ENCODE results near the gene RBM12.

DNA sequence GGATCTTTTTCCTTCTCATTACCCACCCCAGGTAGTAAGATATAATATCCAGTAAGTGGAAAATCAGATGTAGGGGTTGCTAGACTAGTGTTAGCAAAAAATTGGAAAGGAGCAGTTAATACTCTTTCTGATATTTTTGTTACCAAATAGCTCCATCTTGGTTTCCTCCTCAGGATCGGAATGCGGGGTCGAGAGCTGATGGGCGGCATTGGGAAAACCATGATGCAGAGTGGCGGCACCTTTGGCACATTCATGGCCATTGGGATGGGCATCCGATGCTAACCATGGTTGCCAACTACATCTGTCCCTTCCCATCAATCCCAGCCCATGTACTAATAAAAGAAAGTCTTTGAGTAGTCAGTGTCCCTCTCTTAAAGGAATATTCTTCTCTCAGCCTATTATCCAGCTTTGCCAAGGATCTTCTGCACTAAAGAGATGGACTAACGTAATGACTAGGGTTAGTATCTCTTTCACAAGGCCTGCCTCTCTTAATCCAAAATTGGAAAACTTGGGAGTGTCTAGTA, 36.0 kb upstream of the RBM12 start:
- TF ChIP-seq, protein P1, sequence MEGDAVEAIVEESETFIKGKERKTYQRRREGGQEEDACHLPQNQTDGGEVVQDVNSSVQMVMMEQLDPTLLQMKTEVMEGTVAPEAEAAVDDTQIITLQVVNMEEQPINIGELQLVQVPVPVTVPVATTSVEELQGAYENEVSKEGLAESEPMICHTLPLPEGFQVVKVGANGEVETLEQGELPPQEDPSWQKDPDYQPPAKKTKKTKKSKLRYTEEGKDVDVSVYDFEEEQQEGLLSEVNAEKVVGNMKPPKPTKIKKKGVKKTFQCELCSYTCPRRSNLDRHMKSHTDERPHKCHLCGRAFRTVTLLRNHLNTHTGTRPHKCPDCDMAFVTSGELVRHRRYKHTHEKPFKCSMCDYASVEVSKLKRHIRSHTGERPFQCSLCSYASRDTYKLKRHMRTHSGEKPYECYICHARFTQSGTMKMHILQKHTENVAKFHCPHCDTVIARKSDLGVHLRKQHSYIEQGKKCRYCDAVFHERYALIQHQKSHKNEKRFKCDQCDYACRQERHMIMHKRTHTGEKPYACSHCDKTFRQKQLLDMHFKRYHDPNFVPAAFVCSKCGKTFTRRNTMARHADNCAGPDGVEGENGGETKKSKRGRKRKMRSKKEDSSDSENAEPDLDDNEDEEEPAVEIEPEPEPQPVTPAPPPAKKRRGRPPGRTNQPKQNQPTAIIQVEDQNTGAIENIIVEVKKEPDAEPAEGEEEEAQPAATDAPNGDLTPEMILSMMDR (IDR thresholded peaks at IDR 0.05; ENCODE audit: low read length): no peak
- no peak for TF ChIP-seq EZH2 (IDR thresholded peaks at IDR 0.05; ENCODE audit: borderline replicate concordance, low read length)
